K562 (cell line): ENCODE results near the gene LBR. TPM values are rescaled to one million over a fixed set of nuclear protein-coding genes. Genes with fewer than 3 reads are reported as not detected.

Source experiments
- ARID3B ChIP-seq: fragments of 250-450 bp; sonication (Bioruptor Pico); IDR thresholded peaks from 2 replicates; pipeline ENCODE4 v1.4.0; 2020; ENCODE audit warnings: borderline replicate concordance
- ASH1L ChIP-seq: fragments of 450-650 bp; IDR thresholded peaks from 2 replicates; pipeline ENCODE4 v1.6.1; 2018; ENCODE audit warnings: borderline replicate concordance, mild to moderate bottlenecking, low read depth; ENCODE audit not compliant: partially characterized antibody
- CCAR2 ChIP-seq: fragments of 200-400 bp; formaldehyde crosslinking; IDR thresholded peaks from 2 replicates; pipeline ENCODE4 v1.6.1; 2017; ENCODE audit warnings: mild to moderate bottlenecking, low read depth, low read length
- ETS1 ChIP-seq: conservative IDR thresholded peaks from 2 replicates; pipeline ENCODE4 v1.6.1; 2011; ENCODE audit warnings: low read depth, mild to moderate bottlenecking, low read length; ENCODE audit not compliant: control insufficient read depth
- FOSL1 ChIP-seq: fragments of 200-800 bp; sonication (Bioruptor generic); conservative IDR thresholded peaks from 2 replicates; pipeline ENCODE4 v1.6.1; 2016; ENCODE audit warnings: missing genetic modification characterization, missing compliant biosample characterization
- FOXP4 ChIP-seq: sonication (generic); formaldehyde crosslinking; IDR thresholded peaks from 2 replicates; pipeline ENCODE4 v1.8.0; 2022; ENCODE audit warnings: mild to moderate bottlenecking, missing genetic modification reagents, borderline replicate concordance
- HDAC2 ChIP-seq: fragments of 450-650 bp; IDR thresholded peaks from 2 replicates; pipeline ENCODE4 v1.6.1; 2016; ENCODE audit warnings: mild to moderate bottlenecking
- HLTF ChIP-seq: fragments of 450-650 bp; IDR thresholded peaks from 2 replicates; pipeline ENCODE4 v1.6.1; 2016
- HNRNPK ChIP-seq: fragments of 200-400 bp; formaldehyde crosslinking; IDR thresholded peaks from one replicate; pipeline ENCODE4 v1.6.1; 2018; ENCODE audit warnings: mild to moderate bottlenecking, low read depth, low read length; ENCODE audit not compliant: poor library complexity, severe bottlenecking
- MXD1 ChIP-seq: fragments of 250-450 bp; sonication (Bioruptor Pico); IDR thresholded peaks from 2 replicates; pipeline ENCODE4 v1.8.0; 2021; ENCODE audit warnings: borderline replicate concordance, mild to moderate bottlenecking, moderate library complexity; ENCODE audit not compliant: poor library complexity, severe bottlenecking
- NFIX ChIP-seq: fragments of 250-450 bp; sonication (Bioruptor Pico); IDR thresholded peaks from 2 replicates; pipeline ENCODE4 v1.4.0; 2020; ENCODE audit warnings: low read depth, mild to moderate bottlenecking, moderate library complexity
- NFRKB ChIP-seq: fragments of 450-650 bp; IDR thresholded peaks from 2 replicates; pipeline ENCODE4 v1.6.1; 2016; ENCODE audit warnings: low read depth
- NR2C1 ChIP-seq, 2 experiments: fragments of 450-650 bp; IDR thresholded peaks; 2 replicates each; pipeline ENCODE4 v1.6.1; 2017; ENCODE audit warnings: mild to moderate bottlenecking in 2 of 2, antibody characterized with exemption in 1 of 2, inconsistent platforms in 1 of 2, missing compliant biosample characterization in 1 of 2, missing genetic modification characterization in 1 of 2
- POU5F1 ChIP-seq: fragments of 150-350 bp; IDR thresholded peaks from 2 replicates; pipeline ENCODE4 v1.6.1; 2014; ENCODE audit warnings: borderline replicate concordance, low read length, low read depth, mild to moderate bottlenecking; ENCODE audit not compliant: partially characterized antibody
- RBBP5 ChIP-seq: fragments of 200-600 bp; sonication (generic); IDR thresholded peaks from 2 replicates; pipeline ENCODE4 v1.6.1; 2012; ENCODE audit warnings: borderline replicate concordance, mild to moderate bottlenecking, low read length, control low read depth, inconsistent platforms; ENCODE audit not compliant: insufficient read depth, poor library complexity, severe bottlenecking
- RNF219 ChIP-seq: fragments of 250-450 bp; sonication (Bioruptor Pico); IDR thresholded peaks from 2 replicates; pipeline ENCODE4 v1.5.0; 2022; ENCODE audit warnings: mild to moderate bottlenecking
- TBL1XR1 ChIP-seq, 2 experiments: IDR thresholded peaks; 2 replicates each; pipeline ENCODE4 v1.6.1; 2012; ENCODE audit warnings: improper control_type of control experiment in 2 of 2, low read length in 2 of 2, mild to moderate bottlenecking in 1 of 2
- ZNF408 ChIP-seq: fragments of 250-450 bp; sonication (Bioruptor Pico); IDR thresholded peaks from 2 replicates; pipeline ENCODE4 v1.4.0; 2020; ENCODE audit warnings: low read depth, mild to moderate bottlenecking, moderate library complexity
- polyA plus RNA-seq, 8 experiments: library from polyadenylated mRNA; depleted of rRNA in 4 of 8; stranded (reverse) in 5 of 8; unstranded in 3 of 8; fragments of >200 nt; fragmentation: Nextera tagmentation in 2 of 8; fragmentation: Illumina TruSeq in 1 of 8; extraction: Ambion mirVana in 2 of 8; extraction: Trizol in 1 of 8; gene quantifications; 2 replicates each; pipeline versions ENCODE4 v1.2.1 to v1.2.3, GENCODE V29; 2011 to 2014; ENCODE audit warnings: inconsistent platforms in 1 of 8, missing spikeins in 1 of 8
- total RNA-seq, 7 experiments: library from RNA; depleted of rRNA in 6 of 7; stranded (reverse); fragments of >200 nt in 6 of 7; fragmentation: Illumina TruSeq in 2 of 7; extraction: Trizol in 2 of 7; gene quantifications; 2 replicates each; pipeline versions ENCODE4 v1.2.1 to v1.2.3, GENCODE V29; 2011 to 2021; ENCODE audit warnings: low replicate concordance in 1 of 7

The LBR gene
- total and polyA plus RNA-seq, 9 of the 15 experiments (the other 6 are each of a cell fraction or from before 2014, with no cell fraction given), result 102 to 229 (median 197) TPM

GRCh38 chr1:225428068-225428880 lies 436 bp upstream of the LBR start (continued):
- TF ChIP-seq MXD1 (CRISPR knock-in tag) (no peak), ETS1 (no peak; the same call in 1 of the 2 replicates), ZNF408 (CRISPR knock-in tag) (no peak), NFIX (CRISPR knock-in tag) (no peak), RBBP5 (peak; percentile 63), NR2C1 (IDR thresholded peaks at IDR 0.05) (peak; percentile 78; the same call in 1 of the 2 replicates), NR2C1 (tag; IDR thresholded peaks at IDR 0.05) (peak; percentile 64), HDAC2 (no peak; the same call in none of the 2 replicates), NFRKB (peak; percentile 90; the same call in 1 of the 2 replicates), ASH1L (peak; percentile 64), HLTF (no peak), FOXP4 (0 out of 2 replicates have a peak, but pooled peaks have one; percentile 59), ARID3B (CRISPR knock-in tag) (no peak), RNF219 (CRISPR knock-in tag) (no peak), TBL1XR1 (IDR thresholded peaks at IDR 0.05; ENCODE audit: low read length in 2 of 2) (peak in 1 of 2 experiments; percentile 77; a peak in 1 of 4 replicates), POU5F1 (no peak), HNRNPK (no peak), CCAR2 (no peak), FOSL1 (peak; percentile 65; the same call in 1 of the 2 replicates)
